Activated CD4-positive, alpha-beta T cell treated with anti-CD3 and anti-CD28 coated beads for 48 hours (primary cell): ENCODE data around the gene ASB7.

ENCODE experiments used
- DNase-seq: peaks from one replicate; pipeline ENCODE4 v3.0.0-alpha.2; 2020

ASB7 gene

DNA sequence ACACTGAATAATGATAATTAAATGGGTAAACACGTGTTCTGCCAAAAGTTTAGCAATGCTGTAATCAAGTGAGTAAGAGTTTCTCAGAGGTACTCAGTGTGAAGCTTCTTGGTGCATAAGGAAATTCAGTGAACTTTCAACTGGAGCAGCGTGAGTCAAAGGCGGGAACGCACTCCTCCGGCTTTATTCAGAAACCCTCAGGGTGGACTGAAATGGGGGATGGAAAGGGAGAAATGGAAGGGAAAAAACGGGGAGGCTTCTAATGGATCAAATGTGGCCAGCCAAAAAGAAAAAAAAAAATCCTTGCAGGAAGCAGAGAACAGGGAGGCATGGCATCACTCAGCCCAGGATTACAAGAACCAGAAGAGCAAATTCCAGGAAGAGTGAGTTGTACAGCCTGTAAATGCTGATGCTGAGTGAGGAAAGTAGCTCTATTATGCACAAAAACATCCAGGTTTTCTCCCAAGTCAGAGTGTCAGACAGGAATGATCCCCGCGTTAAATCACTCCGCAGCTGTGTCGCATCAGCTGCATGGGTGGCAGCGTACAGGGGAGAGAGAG lies 85.3 kb downstream of the ASB7 start:
- no peak for DNase-seq

DNA sequence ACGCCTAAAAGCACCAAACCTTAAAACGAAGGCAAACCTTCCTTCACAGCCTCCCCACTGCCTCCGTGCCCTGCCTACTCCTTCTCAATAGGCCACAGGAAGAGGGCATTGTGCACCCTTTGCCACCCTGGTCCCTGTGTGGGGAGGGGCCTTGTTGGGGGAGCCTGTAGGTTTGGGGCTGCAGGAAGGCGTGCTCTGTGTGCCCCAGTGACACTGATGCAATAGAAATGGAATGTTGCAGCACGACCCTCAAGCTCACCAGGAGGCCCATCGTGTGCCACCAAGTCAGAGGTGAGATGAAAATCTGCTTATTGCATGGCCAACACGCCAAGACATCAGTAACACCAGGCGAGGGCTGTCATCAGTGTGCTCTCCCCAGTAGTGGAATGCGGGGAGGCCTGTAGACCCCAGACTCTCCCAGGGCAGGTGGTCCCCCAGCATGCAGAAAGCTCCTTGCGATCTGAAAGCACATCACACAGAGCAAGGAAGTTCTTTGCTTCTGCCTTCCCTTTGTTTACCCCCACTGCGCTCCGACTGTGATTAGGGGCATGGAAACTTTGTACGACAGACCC lies 86.2 kb downstream of the ASB7 start:
- no peak for DNase-seq

DNA sequence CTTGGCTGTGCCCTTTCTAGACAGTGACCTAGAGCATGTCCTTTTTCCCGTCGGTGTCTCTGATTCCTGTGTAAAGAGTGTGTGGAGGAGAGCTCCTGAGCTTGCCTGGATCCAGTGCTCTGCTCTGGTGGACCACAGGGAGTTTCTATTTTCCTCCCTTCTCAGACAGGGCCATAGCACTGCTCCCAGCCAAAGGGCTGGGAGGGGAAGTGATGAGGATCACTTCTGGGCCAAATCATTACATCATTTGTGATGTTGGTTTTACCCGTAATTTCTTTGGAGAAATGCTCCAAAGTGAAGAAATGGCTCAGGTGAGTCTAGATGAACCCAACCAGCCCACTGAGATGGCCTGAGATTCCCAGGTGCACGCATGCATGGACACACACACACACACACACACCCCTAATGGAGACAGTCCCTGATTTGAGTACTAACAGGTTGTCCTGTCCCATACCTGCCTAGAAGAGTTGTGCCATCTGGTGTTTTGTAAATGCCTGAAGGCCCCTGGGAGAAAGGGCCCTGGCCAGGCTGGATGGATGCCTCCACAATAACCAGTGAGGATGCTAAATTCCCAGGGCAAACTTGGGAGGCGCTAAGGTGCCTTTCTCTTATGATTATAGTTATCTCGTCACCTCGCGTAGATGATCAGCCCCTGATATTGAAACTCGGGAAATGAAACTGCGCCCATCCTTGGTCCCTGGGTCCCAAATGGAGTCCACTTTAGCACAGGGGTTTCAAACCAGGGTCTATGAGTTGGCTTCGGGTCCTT lies 86.9 kb downstream of the ASB7 start:
- no peak for DNase-seq

DNA sequence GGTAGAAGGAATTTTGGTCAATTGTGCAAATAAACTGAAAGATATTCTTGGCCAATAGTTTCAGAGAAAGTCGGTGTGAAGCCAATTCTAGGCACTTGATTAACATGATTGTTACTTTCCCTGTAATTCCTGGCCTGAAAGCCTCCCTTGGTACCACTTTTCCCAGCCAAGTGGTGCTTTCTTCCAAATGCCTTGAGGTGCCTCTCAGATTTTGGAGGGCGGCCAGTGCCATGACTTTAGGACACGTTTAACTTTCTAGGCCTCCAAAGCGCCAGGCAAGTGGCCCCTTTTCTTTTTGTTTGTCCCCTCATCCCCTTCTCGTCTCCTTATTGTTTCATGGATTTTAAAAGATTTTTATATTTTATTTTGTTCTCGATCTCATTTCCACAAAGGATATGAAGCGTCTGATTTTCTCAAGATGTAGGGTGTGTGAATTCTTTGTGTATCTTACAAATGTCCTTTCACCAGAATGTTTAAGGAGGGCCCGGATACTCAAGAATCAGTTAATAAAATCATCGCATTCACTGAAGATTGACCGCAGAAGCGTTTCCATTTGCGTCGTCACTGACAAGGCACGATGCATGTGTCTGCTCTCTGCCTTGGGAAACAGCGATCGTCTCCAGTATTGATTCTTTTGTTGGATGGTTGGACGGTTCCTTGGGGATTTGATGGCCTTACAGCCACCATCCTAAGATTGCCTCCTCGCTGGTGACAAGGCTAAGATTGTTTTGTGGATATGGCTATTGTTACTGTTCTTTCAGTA lies 87.8 kb downstream of the ASB7 start:
- no peak for DNase-seq

DNA sequence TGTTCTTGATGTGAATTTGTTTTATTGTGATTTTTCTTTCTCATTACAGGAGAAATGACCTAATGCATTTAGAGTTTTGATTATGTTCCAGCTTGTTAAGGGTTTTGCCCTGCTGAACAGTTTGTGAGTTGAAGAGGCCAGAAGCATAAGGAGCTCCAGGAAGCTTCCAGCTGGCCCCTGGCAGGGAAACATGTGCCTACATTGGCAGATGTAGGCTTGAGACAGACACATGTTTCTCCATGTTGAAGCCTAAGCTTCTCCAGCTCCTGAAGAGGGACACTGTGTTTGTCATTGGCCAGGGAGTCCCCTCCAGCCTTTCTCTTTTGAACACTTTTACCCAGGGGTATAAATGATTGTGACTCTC lies 88.4 kb downstream of the ASB7 start:
- DNase-seq, result no peak

DNA sequence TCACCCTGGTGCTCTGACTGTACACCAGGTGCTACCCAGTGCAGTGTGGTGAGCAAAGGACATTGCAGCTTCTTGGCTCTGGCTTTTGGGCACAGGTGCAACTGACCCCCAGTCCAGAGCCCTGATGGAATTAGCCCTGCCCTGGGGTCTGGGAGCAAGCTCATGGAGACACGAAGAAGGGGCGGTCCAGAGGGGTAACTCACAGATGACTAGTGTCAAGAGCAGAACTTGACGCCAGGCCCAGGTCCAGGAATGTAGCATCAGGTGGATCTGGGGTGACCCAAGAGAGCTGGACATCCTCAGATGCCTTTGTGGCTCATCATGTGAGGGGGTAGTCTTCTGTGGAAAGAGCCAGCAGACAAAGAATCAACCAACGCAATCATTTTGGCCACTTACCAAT lies 88.9 kb downstream of the ASB7 start:
- no peak for DNase-seq

DNA sequence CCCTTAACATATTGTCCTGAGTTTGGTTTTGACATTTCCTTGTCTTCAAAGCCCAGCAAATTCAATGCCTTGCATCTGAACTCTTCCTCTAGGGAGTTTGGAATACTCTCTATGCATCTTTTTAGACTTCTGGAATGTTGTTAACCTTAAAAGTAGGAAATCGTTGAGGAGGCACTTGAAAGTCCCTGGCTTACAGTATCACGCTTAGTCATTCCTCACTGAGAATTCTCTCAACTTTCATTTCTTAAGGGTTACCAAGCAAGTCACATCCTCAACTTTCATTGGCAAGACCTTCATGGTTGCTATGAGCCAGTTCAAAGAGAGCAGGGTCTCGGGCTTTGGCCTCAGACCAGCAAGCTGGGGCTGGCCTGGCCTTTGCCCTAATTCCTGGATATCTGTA lies 89.9 kb downstream of the ASB7 start:
- DNase-seq, result no peak

DNA sequence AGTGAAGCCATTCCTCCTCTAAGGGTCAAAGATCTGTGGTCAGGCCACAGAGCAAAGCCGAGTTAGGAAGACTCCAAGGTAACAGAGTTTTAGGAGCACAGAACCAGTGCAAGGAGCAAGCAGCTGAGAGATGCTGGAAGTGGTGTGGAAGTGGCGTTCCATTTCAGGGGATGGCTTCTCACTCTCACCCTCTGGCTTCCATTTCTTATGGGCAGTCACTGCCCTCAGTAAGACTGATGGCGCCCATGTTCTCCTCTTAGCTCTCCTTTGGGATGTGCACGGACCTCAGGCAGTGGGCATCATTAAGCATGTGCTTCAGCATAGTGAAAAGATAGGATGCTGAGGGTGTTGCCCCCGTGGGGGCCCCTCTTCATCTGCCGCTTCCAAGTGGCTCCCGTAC lies 90.3 kb downstream of the ASB7 start:
- DNase-seq, result no peak

DNA sequence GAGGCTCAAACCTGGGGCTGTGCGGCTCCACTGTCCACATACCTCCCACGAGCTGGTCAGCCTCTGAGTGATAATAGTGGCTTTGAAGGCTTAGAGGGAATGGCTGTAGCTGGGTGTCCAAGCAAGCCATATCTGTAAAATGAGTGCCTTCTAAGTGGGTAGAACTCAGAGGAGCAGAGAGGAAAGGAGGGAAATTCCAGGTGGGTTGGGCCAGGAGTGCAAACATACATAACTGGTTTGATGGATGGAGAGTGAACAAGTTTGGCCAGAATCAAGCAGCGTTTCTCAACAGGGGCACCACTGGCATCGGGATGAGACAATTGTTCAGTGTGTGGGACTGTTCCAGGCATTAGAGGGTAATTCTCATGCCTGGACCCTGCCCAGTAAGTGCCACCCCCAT lies 91.1 kb downstream of the ASB7 start:
- no peak for DNase-seq

DNA sequence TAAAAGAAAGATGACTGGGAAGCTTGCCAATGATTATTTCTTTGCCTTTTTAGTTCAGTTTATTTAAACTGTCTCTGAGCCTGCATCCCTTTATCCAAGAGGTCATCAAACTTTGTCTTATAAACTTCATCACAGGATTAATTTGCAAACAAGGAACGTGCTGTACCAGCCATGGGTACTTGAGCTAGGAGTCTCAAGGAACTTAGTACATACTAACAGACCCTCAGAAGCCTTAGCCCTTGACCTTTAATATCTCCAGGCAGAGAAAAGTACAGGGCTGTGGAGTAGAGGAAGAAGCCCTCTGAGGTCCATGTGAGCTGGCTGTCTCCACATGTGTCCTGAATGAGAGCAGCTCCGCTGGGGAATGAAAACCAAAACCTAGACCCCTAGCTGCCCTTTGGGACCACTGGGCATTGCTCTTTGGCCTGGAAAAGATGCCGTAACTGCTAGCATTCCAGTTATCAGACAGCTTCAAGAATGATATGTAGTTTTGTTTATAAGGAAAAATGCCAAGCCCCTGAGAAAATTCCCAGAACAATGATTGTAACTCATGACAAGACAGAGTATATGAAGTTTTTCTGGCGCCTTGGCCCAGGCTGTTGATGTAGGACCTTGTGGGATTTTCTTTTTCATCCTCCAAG lies 92.1 kb downstream of the ASB7 start:
- DNase-seq, result no peak

DNA sequence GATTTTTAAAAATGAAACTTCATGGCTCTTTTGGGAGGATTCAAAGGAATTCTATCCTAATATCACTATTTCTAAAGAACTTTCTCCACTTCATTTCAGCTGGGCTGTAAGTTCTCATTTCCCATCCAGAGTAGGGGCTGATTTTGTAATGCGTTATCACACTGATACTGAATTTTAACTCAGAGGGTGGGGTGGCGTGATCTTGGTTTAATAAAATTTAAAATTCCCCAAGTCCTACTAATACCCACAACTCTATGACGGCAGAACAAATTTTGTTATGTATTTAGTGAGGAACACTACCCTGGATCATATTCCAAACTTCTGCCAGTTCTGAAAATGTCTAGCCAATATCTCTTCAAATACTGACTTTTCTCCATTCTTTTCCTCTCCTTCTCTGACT lies 92.7 kb downstream of the ASB7 start:
- DNase-seq, result no peak

DNA sequence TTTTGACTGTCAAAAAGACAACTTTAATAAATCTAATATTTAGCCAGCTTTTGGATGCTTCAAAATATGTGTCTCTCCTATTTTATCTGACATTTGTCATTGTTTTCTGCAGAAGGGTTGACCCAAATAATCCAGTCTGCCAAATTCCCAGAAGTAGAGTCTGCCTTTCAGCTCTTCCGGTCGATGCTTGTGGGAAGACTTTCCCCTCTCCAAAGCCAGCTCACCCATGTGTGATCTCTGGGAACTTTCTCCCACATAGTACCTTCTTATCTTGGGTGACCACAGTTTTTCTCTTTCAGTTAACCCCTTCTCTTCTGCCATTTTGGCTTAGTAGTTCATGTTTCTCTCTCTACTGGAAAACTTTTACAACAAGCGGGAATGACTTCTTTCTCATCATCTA lies 94.1 kb downstream of the ASB7 start:
- DNase-seq, result no peak
